ENCODE results near the gene AQP7.

- TF ChIP-seq EZH2 (IDR thresholded peaks at IDR 0.05; ENCODE audit: low read length, missing control alignments) (no peak), CTCF (conservative IDR thresholded peaks at IDR 0.05 in 1 of 2, IDR thresholded peaks at IDR 0.05 in 1 of 2; ENCODE audit: low read depth in 1 of 2, low read length in 2 of 2) (peak; percentile 12 to 14)
Observed at GRCh38 chr9:33446946-33447798, 44.8 kb upstream of the AQP7 start, which contains the start of gene AQP3.
